Anterior cingulate cortex (tissue), 58 donors: ENCODE results near the gene IRF3.
A peak's percentile ranks its signal among the peaks of the same experiment; 100 is the strongest.
"Not testable (repeated sequence)": the region's sequence is repeated elsewhere in the genome, so short reads cannot be mapped to it uniquely, and the experiment has no call there.

Experiments used
- DNase-seq, 58 donors: peaks; one replicate each; lab custom pipeline; 2025; lab: John Stamatoyannopoulos, UW

Gene IRF3

GRCh38 chr19:49652551-49653465, 12.8 kb downstream of the IRF3 start:
- no peak for DNase-seq

DNA sequence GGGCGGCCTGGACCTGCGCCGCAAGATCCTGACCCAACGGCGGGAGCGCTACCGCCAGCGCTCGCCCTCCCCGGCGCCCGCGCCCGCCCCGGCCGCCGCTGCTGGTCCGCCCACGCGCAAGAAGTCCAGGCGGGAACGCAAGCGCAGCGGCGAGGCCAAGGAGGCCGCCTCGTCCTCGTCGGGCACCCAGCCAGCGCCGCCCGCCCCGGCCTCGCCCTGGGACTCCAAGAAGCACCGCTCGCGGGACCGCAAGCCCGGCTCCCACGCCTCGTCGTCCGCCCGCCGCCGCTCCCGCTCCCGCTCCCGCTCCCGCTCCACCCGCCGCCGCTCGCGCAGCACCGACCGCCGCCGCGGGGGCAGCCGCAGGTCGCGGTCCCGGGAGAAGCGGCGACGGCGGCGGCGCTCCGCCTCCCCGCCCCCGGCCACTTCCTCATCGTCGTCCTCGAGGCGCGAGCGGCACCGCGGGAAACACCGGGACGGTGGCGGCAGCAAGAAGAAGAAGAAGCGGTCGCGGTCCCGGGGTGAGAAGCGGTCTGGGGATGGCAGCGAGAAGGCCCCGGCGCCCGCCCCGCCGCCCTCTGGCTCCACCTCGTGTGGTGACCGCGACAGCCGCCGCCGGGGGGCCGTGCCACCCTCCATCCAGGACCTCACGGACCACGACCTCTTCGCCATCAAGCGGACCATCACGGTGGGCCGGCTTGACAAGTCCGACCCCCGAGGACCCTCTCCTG, 13.7 kb downstream of the IRF3 start:
- no peak for DNase-seq

GRCh38 chr19:49651029-49651819, 14.4 kb downstream of the IRF3 start:
- no peak for DNase-seq

DNA sequence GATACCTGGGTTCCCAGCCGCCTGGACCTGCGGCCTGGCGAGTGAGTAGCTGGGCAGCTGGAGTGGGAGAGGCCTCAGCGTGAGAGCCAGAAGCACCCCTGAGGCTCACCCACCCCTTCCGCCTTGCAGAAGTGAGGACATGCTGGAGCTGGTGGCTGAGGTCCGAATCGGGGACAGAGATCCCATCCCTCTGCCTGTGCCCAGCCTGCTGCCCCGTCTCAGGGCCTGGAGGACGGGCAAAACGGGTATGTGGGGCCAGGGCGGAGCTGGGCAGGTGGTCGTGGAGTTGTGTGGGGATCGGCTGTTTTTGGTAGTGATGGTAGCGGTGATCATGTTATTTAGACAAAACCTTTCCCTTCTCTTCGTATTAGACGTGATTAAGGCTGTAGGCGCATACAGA, 19.1 kb downstream of the IRF3 start:
- DNase-seq: no peak

DNA sequence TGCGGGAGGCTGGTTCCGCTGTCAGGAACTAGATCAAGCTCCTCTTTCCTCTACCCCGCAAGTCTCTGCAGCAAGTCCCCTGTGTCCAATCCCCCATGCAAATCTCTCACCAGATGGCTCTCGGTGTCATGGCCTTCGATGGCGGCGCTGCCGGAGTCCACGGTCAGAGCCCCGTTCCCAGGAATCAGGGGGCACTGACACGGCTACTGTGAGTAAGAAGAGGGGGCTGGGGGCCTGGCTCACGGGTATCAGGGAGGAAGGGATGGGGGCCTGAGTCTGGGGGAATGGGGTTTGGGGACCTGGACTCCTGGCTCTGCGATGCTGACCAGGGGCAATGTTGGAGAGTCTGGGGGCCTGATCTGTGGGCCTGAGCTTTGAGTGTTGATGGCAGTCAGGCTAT, 19.7 kb downstream of the IRF3 start:
- no peak for DNase-seq

DNA sequence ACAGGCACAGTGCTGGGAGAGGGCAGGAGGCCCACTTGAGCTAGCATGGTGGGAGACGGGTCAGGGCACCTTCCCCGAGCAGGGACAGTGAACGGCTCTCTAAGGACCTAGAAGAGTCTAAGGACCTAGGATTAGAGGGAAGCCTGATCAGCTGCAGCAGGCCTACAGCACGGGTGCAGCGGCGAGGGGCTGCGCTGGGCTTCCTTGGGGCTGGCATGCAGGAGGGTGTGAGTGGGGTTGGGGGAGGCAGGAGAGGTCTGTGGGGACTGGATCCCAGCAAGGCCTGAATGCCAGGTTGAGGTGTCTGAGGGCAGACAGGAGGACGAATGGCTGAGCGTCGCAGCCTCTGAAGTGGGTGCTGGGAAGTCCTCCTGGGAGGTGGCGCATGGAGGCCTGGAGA, 20.1 kb downstream of the IRF3 start:
- no peak for DNase-seq

GRCh38 chr19:49643466-49643865, 22.2 kb downstream of the IRF3 start:
- DNase-seq: no peak

DNA sequence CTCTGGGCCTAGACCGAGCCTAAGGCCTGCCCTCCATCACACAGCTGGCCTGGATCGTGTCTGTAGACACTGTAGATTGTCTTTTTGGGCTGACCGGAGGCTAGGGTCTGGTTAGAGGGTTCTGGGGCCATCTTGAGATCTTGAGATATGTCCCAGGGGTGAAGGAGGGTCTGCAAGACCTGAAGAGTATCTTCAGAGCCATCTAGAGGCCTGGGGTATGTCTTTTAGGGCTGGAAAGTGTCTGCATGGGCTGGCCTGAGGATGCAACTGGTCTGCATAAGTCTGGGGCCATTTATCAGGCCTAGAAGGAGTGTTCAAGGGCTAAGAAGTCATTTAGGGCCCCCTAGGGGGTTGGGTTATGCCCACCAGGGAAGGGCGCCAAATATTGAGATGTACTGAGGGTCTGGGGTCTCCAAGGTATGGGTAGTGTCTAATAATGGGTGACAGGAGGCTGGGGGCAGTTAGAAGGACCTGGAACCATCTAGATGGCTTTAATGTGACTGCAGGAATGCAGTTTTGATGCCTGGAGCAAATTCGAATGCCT, 23.1 kb downstream of the IRF3 start:
- no peak for DNase-seq

GRCh38 chr19:49641688-49642491, 23.8 kb downstream of the IRF3 start, which contains the start of gene SCAF1:
Gene SCAF1, plus strand, starts transcription at chr19:49642209. Its CDS starts 2,818 bp downstream, at chr19:49645027.
- DNase-seq: peak; percentile 79 to 100 (median 99)

- peak; percentile 69 to 100 (median 98) for DNase-seq
Observed at GRCh38 chr19:49640113-49640898, 25.4 kb downstream of the IRF3 start, which contains the start of gene RRAS. Gene RRAS, minus strand, starts transcription at chr19:49640143. Its CDS starts 45 bp downstream, at chr19:49640098.

DNA sequence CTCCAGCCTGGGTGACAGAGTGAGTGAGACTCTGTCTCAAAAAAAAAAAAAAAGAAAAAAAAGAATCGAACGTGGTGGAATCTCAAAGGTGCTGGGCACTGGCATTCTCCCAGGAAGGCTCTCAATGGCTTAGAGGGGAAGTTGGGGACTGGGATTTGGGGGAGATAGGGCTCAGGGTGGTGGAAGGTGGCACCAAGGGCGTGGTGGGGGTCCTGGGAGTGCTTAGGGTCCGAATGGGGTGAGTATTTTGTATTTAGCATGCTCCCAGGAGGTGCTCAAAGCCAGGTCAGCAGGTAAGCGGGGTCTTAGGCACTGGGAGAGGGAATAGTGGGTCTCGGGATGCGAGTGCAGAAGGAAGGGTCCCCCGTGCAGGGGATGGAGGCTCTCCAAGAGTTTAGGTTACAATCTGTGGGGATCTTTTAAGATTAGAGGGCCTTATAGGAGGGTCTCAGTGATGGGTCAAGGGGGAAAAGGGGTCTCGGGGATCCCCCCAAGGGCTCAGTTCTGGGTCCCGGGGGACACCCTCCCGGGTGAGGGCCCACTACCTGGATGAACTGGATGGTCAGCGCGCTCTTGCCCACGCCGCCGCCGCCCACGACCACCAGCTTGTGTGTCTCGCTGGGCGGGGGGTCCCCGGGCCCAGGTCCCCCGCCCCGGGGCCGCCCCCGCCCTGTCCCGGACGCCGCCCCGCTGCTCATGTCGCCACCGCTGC, 26.1 kb downstream of the IRF3 start:
- no peak for DNase-seq

DNA sequence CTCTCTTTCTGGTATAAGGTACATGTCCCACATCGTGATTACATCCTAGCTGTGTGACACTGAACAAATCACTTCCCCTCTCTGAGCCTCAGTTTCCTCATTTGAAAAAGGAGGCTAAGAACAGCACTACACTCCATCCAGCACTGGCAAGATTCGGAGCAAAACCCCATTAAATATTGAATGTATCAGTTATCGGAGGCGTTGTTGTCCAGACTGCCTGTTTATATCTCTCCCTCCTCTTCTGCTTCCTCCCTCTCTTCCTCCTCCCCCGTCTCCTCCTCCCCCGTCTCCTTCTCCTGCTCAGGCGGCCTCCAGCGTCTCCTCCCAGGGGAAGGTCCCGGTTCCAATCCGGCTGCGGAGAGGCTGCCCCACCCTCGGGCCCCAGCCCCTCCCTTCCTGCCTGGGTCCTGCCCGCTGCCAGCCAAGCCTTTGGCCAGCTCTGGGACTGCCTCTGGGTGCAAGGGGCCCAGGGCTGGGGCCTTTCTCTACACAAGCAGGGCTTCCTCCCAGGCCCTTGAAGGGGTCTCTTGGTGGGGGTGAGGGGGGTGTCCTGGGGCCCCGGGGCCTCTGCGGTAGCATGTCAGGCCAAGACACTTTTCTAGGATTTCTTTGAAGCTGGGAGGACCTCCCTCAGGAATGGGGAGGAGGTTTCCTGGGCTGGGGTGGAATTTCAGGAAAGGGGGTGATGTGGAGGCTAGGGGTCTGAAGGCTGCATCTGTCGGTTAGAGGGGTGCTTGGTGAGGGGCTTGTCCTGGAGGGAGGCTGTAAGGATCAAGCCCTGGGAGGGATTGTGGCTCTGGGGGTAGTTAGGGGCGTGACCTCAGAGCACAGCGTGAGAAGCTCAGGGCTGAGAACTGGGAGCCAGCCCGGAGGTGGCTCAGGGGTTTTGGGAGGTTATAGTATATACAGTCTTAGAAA, 27.6 kb downstream of the IRF3 start:
- peak in 7 of 58 donors; percentile 7 to 24 (median 15) for DNase-seq

DNA sequence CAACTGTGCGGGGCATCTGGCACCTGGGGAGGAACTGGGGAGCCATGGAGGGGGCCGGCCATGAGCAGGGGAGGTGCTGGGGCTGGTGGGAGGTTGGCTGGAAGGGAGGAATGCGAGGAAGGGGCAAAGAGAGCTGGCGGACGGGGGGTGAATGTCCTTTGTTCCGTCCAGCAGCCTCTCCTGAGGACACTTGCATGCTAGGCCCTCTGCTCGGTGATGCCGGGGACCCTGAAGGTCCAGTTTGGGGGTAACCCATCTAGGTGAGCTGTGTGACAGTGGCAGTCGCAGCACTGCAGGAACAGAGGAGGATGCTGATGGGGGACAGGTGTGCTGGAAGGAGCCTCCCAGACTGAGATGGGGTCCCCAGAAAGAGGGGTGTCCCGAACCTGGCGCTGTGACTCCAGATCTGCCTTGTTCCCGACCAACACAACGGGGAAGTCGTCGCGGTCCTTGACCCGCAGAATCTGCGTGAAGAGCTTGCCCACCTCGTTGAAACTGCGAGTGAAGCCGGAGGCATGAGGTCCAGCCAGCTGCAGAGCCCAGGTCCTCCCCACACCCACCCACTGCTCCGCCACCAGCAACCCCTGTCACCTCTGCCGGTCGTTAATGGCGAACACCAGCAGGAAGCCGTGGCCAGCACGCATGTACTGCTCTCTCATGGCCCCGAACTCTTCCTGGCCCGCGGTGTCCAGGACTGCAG, 29.3 kb downstream of the IRF3 start:
- no peak for DNase-seq

DNA sequence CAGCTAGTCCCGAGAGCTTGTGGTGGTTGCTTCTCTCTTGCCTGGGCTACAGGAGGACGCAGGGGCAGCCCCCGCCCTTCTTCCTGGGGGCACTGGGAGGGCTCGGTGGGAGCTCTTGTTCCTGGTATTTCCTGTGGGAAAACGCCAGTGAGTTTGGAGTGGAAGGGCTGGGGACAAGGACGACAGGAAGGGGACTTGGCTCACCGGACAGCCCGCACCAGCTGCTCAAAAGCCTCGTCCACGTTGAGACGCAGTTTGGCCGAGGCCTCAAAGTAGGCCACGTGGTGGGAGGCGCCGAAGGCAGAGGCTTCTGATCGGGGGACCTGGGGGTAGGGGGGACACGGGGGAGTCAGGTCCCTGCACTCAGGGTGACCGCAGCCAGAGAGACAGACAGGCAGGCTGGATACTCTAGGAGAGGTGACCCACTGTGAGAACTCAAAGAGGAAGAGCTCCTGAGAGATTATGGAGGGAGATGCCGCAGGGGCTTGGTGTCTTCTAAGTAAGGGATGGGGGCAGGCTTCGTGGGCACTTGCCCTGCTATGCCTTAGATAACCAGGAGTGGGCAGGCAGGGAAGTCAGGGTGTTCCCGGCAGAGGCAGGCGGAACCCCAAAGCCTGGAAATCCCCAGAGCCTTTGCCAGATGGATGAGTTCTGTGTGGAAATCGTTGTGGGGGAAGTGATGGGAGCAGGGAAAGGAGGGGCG, 30.0 kb downstream of the IRF3 start:
- peak in 6 of 58 donors; percentile 1 to 21 (median 9) for DNase-seq

DNA sequence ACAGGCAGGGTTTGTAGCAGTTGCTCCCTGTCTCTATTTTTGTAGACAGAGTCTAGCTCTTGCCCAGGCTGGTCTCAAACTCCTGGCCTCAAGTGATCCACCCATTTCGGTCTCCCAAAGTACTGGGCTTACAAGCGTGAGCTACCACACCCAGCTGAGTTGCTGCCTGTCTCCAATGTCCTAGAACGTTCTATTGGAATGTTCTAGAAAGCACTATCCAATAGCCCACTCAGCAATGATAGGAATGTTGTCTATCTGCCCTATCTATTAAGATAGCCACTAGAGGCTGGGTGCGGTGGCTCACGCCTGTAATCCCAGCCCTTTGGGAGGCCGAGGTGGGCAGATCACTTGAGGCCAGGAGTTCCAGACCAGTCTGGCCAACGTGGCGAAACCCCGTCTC, 32.4 kb downstream of the IRF3 start:
- DNase-seq: not testable (repeated sequence)

GRCh38 chr19:49632576-49632975, 33.1 kb downstream of the IRF3 start:
- DNase-seq: no peak
